CD4-positive, alpha-beta T cell treated with Interleukin-21 for 1 hour (primary cell): Measurements from ENCODE around the gene CPNE4.
"Not testable (repeated sequence)": the region's sequence is repeated elsewhere in the genome, so short reads cannot be mapped to it uniquely, and the experiment has no call there.

Source experiments
- DNase-seq: peaks from one replicate; pipeline ENCODE4 v3.0.0-alpha.2; 2020

The CPNE4 gene

GRCh38 chr3:132016061-132017041, 18.5 kb downstream of the CPNE4 start:
- no peak for DNase-seq

DNA sequence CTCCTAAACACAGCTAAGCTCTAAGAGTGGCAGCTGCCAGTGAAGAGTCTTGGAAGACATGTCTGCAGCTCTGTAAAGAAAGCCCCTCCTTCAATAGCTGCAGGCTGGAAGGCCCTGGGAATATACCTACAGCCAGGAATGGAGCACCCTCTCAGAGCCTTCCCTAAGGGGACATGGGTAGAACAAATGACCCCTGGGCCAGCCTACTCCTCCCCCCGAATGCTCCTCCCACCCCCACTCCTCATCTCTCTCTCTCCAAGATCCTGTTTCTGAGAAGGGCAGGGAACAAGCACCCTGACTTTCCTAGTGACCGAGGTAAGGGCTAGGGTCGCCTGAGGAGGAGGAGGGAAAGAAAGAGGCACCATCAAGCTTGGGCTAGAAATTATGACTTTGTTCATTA, 20.7 kb downstream of the CPNE4 start:
- DNase-seq: no peak

- DNase-seq: no peak
Measured at GRCh38 chr3:132009241-132009640, 25.6 kb downstream of the CPNE4 start.

- no peak for DNase-seq
Measured at GRCh38 chr3:132008837-132009236, 26.0 kb downstream of the CPNE4 start.

GRCh38 chr3:132007617-132008016, 27.2 kb downstream of the CPNE4 start:
- DNase-seq: no peak

GRCh38 chr3:132006605-132007204, 28.1 kb downstream of the CPNE4 start:
- peak; percentile 2 for DNase-seq

GRCh38 chr3:132004571-132004970, 30.2 kb downstream of the CPNE4 start:
- no peak for DNase-seq

DNA sequence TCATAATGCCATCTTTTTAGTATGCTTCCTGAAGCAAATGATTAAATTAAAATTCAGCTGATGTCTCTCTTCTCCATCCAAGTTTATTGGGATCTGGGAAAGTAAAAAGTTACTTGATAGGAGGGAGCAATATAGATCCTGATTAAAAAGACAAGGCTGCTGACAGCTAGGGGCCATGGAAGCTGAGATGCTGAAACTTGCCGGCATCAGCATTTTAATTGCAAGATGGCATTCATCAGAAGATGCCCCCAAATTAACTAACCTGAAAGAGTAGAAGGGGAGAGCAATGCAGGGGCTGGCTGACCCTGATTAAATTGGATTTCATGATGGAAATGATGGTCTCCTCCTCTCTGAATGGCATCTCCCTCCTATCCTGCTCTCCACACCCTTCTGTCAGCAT, 31.1 kb downstream of the CPNE4 start:
- DNase-seq: no peak

GRCh38 chr3:132001999-132002398, 32.8 kb downstream of the CPNE4 start:
- no peak for DNase-seq

GRCh38 chr3:132001036-132001435, 33.8 kb downstream of the CPNE4 start:
- DNase-seq: no peak

GRCh38 chr3:131998027-131998426, 36.8 kb downstream of the CPNE4 start:
- no peak for DNase-seq

DNA sequence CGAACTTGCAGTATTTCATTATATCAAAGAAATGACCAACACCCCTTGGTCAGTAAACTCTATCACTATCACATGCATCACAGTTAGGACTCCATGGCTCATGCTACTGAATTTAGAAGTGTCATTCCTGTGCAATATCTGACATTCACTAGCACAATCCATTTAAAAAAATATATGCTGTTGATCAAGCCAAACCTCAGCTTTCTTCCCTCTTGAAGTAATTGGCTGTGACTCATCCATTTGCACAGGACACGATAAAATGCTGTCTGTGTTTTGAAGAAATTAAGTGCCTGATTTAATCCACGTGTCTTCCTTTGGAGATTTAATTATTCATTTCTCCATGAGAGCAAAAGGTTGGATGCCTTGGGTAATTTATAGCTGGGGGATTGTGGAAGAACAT, 38.9 kb downstream of the CPNE4 start:
- DNase-seq: no peak

GRCh38 chr3:131989318-131989717, 45.5 kb downstream of the CPNE4 start:
- DNase-seq: no peak

- no peak for DNase-seq
Measured at GRCh38 chr3:131988209-131988608, 46.6 kb downstream of the CPNE4 start.

GRCh38 chr3:131983689-131984088, 51.1 kb downstream of the CPNE4 start:
- no peak for DNase-seq

- DNase-seq: no peak
Measured at GRCh38 chr3:131981323-131981722, 53.5 kb downstream of the CPNE4 start.

DNA sequence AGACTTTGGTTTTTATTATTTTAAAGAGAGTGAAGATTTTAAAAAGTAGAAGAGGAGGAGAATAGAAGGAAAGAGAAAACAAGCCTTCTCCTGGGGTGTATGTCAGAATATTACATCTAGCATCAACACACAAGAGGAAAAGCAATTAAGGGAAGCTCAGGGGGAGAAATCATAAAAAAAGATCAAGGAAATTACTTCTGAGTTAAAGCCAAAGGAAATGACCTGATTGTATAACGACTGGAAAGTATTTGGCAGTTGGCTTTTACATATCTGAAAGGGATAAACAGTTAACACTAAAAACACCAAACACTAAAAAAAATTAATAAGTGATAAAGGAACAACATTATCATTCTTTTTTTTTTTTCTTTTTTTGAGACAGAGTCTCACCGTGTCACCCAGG, 58.4 kb downstream of the CPNE4 start:
- no peak for DNase-seq

DNA sequence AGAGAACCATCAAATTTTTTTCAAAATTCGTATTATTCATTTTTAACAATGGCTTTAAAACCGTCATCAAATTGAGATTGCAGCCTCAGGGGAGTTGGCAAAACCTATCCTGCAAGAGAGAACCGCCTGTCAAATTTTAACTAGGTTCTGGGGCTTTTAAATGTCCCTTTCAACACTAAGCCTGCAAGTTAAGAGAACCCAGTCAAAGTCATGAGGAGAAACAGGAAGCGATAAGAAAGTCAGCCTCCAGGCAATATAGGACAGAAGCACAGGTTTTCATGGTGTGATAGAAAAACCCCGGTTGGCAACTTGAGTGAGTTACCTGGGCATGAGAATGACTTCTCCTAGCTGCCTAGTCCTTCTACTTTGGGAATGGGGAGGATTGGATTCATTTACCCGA, 59.8 kb downstream of the CPNE4 start:
- no peak for DNase-seq

GRCh38 chr3:131973731-131974130, 61.1 kb downstream of the CPNE4 start:
- no peak for DNase-seq

GRCh38 chr3:131972550-131972949, 62.3 kb downstream of the CPNE4 start:
- DNase-seq: no peak

DNA sequence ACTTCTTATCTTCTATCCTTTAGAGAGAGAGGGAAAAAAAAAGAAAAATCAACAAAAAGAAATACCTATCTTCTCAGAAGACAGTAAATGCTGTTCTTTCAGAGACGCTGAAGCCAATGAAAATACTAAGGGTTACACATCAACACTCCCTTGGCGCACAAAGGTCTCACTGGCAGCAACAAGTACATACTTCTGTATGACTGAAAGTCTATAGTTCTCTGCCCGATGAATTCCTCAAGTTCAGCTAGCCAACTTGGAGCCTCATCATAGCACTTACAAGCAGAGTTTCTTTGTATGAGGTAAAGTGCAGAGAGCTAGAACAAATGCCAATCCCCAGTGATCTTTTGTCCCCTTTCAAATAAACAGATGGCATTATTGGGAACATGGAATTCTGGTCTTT, 62.7 kb downstream of the CPNE4 start:
- DNase-seq: no peak

DNA sequence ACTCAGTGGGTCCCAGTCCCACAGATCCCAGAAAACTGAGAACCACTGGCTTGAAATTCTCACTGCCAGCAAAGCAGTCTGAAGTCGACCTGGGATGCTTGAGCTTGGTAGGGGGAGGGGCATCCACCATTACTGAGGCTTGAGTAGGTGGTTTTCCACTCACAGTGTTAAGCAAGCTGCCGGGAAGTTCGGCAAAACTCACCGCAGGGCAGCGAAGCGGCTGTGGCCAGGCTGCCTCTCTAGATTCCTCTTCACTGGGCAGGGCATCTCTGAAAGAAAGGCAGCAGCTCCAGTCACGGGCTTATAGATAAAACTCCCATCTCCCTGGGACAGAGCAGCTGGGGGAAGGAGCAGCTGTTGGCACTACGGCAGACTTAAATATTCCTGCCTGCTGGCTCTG, 71.4 kb downstream of the CPNE4 start:
- DNase-seq: not testable (repeated sequence)

DNA sequence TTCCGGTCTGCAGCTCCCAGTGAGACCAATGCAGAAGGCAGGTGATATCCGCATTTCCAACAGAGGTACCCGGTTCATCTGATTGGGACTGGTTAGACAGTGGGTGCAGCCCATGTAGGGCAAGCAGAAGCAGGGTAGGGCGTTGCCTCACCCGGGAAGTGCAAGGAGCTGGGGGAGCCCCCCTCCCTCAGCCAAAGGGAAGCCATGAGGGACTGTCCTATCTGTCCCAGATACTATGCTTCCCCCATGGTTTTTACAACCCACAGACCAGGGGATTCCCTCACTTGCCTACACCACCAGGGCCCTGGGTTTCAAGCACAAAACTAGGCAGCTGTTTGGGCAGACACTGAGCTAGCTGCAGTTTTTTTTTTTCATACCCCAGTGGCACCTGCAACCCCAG, 71.8 kb downstream of the CPNE4 start:
- DNase-seq: no peak

DNA sequence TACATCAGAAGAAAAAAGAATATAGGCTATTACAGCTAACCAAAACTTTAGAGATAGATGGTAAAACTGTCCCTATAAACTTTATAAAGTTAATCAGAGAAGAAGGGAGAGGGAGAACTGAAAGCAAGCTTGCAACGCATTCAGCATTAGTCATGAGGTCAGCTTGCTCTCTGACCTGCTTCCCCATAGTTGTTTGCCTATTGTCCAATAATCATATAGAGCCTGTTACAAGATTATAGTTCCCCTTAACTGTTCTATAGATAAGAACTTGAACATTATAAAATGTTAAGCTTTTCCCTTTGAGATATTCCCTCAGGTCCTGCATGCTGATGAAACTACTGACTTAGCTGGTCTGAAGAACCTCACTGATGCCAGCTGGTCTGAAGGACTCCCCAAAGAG, 74.5 kb downstream of the CPNE4 start:
- no peak for DNase-seq
